Measurements from ENCODE around the gene RERE.

GRCh38 chr1:8851060-8851459 lies 33.6 kb upstream of the RERE start:
- TF ChIP-seq CTCF (IDR thresholded peaks at IDR 0.05) (no peak), POLR2A (IDR thresholded peaks at IDR 0.05) (no peak)

All from uterus (tissue), 2 donors.